Mesodermal cell (in vitro differentiated cells): ENCODE measurements around the gene KCNK1.
"Not testable (repeated sequence)": the region's sequence is repeated elsewhere in the genome, so short reads cannot be mapped to it uniquely, and the experiment has no call there.

Source experiments
- H3K27ac ChIP-seq: 2 replicates; pipeline ENCODE4 v1.7.0; 2013; ENCODE audit warnings: mild to moderate bottlenecking, low read depth, low read length, moderate library complexity; ENCODE audit not compliant: severe bottlenecking
- H3K36me3 ChIP-seq: 2 replicates; pipeline ENCODE4 v1.7.1; 2013; ENCODE audit warnings: mild to moderate bottlenecking, low read length, moderate library complexity; ENCODE audit not compliant: control insufficient read depth, insufficient read depth
- H3K4me1 ChIP-seq: one replicate; pipeline ENCODE4 v1.7.1; 2013; ENCODE audit warnings: mild to moderate bottlenecking, low read length; ENCODE audit not compliant: insufficient read depth, control insufficient read depth, poor library complexity, severe bottlenecking
- H3K4me3 ChIP-seq: 2 replicates; pipeline ENCODE4 v1.7.0; 2013; ENCODE audit warnings: low read length, control low read depth, mild to moderate bottlenecking; ENCODE audit not compliant: insufficient read depth, poor library complexity, severe bottlenecking; ENCODE audit errors: extremely low read depth
- H3K9me3 ChIP-seq: 2 replicates; pipeline ENCODE4 v1.7.1; 2013; ENCODE audit warnings: mild to moderate bottlenecking, low read length, moderate library complexity; ENCODE audit not compliant: control insufficient read depth
- WGBS, 2 experiments: methylation state at CpG; one replicate each; pipeline ENCODE4 v1.1.5; 2013; ENCODE audit warnings: missing lambda C conversion rate in 2 of 2; ENCODE audit not compliant: insufficient coverage in 2 of 2; 5-methylcytosine and 5-hydroxymethylcytosine counted together

Gene KCNK1

DNA sequence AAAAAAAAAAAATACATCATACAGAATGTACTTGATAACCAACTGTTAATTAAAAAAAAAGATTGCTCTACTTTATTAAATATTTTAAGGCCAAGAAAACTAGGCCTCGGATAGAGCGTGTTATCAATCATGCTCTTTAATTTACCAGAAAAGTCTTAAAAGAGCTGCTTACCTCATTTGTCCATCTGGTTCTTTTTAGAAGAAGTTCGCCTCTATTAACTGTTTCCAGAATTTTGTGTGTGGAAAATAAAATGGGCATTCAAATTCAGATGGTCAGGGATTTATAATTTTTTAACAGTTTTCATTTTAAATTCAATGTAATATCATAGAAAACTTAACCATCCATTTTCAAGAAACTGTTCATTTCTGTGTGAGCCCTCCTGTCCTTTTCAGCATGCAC, 53.8 kb downstream of the KCNK1 start:
- Histone ChIP-seq H3K27ac (no peak overlapping the region), H3K9me3 (no peaks in the 10 kb centered on the region), H3K4me1 (no peaks in the 10 kb centered on the region), H3K4me3 (no peak overlapping the region), H3K36me3 (no peaks in the 10 kb centered on the region)
- WGBS, 2 experiments = 60% methylated on average over 2 of the region's 3 CpGs; no CpG with 5 or more reads in 1 of the 2 experiments

GRCh38 chr1:233668146-233668724, 54.3 kb downstream of the KCNK1 start:
- Histone ChIP-seq H3K36me3 (no peaks in the 10 kb centered on the region), H3K4me1 (no peaks in the 10 kb centered on the region), H3K9me3 (no peaks in the 10 kb centered on the region), H3K27ac (no peak overlapping the region), H3K4me3 (no peak overlapping the region)
- WGBS, 2 experiments = 96 to 100% methylated on average over 1 to 3 of the region's 8 CpGs

GRCh38 chr1:233668725-233669294, 54.9 kb downstream of the KCNK1 start:
- Histone ChIP-seq H3K4me1 (no peaks in the 10 kb centered on the region), H3K27ac (no peak overlapping the region), H3K9me3 (no peaks in the 10 kb centered on the region), H3K36me3 (no peaks in the 10 kb centered on the region), H3K4me3 (no peak overlapping the region)
- 100% methylated on average over 1 to 3 of the region's 7 CpGs for WGBS, 2 experiments

DNA sequence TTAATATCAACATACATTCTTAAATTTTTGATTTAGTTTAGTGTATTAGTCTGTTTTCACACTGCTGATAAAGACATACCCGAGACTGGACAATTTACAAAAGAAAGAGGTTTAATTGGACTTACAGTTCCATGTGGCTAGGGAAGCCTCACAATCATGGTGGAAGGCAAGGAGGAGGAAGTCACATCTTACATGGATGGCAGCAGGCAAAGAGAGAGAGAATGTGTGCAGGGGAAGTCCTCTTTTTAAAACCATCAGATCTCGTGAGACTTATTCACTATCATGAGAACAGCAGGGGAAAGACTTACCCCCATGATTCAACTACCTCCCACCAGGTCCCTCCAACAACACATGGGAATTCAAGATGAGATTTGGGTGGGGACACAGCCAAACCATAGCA, 56.5 kb downstream of the KCNK1 start:
- 40% methylated on average over 1 of the region's 2 CpGs; no CpG with 5 or more reads in 1 of the 2 experiments for WGBS, 2 experiments
- H3K4me3 ChIP-seq, H3K4me1 ChIP-seq, H3K9me3 ChIP-seq, H3K36me3 ChIP-seq, H3K27ac ChIP-seq: not testable (repeated sequence)

GRCh38 chr1:233671286-233671685, 57.4 kb downstream of the KCNK1 start:
- WGBS, 2 experiments = 92 to 94% methylated on average over 4 of the region's 5 CpGs
- Histone ChIP-seq H3K36me3 (no peaks in the 10 kb centered on the region), H3K27ac (no peak overlapping the region), H3K4me1 (no peaks in the 10 kb centered on the region), H3K4me3 (no peak overlapping the region), H3K9me3 (no peaks in the 10 kb centered on the region)

GRCh38 chr1:233672732-233673131, 58.8 kb downstream of the KCNK1 start:
- no peaks in the 10 kb centered on the region for H3K9me3 ChIP-seq
- no peak overlapping the region for H3K27ac ChIP-seq
- WGBS, 2 experiments = 73 to 98% methylated on average over 2 to 4 of the region's 6 CpGs
- H3K4me1 ChIP-seq = no peaks in the 10 kb centered on the region
- no peaks in the 10 kb centered on the region for H3K36me3 ChIP-seq
- H3K4me3 ChIP-seq = no peak overlapping the region

DNA sequence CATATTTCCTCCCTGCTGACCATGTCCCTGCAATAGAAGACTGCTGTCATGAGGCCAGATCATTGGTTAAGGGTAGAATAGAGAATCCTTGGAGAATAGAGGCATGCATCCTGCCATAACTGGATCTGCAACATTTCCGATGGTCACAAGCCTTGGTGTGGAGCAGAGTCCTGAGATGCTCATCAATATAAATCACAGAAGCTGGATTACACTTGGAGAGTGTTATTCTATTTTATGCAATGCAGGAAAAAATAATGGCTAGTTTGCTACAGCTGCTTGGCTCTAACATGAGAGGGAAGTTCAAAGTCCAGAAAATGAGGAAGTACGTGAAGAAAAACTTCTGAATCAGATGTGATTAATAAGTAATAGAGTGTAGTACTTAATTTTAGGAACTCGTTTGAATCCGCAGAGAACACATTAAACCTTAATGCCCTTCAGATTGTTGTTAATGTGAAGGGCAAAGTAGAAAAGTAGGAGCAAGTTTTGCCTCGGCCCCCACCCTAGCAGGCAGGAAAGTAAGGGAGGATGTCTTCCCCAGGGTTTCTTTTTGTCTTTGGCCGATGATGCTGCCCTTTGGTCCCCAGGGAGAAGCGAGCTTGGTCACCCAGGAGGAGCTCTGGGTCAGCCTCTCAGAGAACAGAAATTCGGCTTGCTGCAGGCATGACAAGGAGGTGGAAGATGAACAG, 59.5 kb downstream of the KCNK1 start:
- no peaks in the 10 kb centered on the region for H3K9me3 ChIP-seq
- H3K4me3 ChIP-seq = no peak overlapping the region
- H3K4me1 ChIP-seq = no peaks in the 10 kb centered on the region
- no peaks in the 10 kb centered on the region for H3K36me3 ChIP-seq
- WGBS, 2 experiments = 93% methylated on average over 6 to 7 of the region's 8 CpGs
- no peak overlapping the region for H3K27ac ChIP-seq

- Histone ChIP-seq H3K27ac (no peak overlapping the region), H3K4me1 (no peaks in the 10 kb centered on the region), H3K36me3 (no peaks in the 10 kb centered on the region), H3K4me3 (no peak overlapping the region), H3K9me3 (no peaks in the 10 kb centered on the region)
- 85 to 96% methylated on average over 5 of the region's 5 CpGs for WGBS, 2 experiments
Observed at GRCh38 chr1:233673947-233674431, 60.1 kb downstream of the KCNK1 start.

- H3K4me3 ChIP-seq = no peak overlapping the region
- no peaks in the 10 kb centered on the region for H3K36me3 ChIP-seq
- WGBS, 2 experiments = 85 to 95% methylated on average over 2 of the region's 2 CpGs
- H3K4me1 ChIP-seq = no peaks in the 10 kb centered on the region
- H3K9me3 ChIP-seq = no peaks in the 10 kb centered on the region
- no peak overlapping the region for H3K27ac ChIP-seq
Observed at GRCh38 chr1:233675446-233675845, 61.5 kb downstream of the KCNK1 start.

DNA sequence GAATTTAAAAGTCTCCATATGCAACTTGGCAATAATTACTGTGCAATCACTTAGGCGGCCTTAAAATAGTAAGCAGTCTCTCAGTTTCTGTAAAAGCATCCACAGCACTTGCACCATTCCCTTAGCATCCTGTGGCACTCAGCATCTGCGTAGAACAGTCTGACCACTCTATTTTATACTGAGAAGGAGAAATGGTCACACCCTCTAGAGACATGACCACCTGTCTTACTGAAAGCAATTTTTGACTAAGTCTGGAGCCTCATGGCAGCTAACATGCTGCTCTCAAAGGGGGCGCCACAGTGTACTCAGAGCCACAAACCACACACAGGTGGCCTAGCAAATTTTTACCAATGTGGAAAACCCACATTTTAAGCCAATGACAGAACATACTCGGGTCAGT, 62.0 kb downstream of the KCNK1 start:
- WGBS, 2 experiments = 90 to 100% methylated on average over 3 of the region's 4 CpGs
- Histone ChIP-seq H3K36me3 (no peaks in the 10 kb centered on the region), H3K9me3 (no peaks in the 10 kb centered on the region), H3K4me1 (no peaks in the 10 kb centered on the region), H3K4me3 (no peak overlapping the region), H3K27ac (no peak overlapping the region)
